Occipital lobe (tissue), 2 donors: Measurements from ENCODE around the gene MEGF11. TPM values are rescaled to one million over a fixed set of nuclear protein-coding genes. Genes with fewer than 3 reads are reported as not detected.

ENCODE experiments used
- DNase-seq: peaks from one replicate; lab custom pipeline; 2025; lab: John Stamatoyannopoulos, UW
- total RNA-seq: library from RNA; depleted of rRNA; stranded (reverse); fragments of >200 nt; gene quantifications from one replicate; pipeline ENCODE4 v1.2.3, GENCODE V29; 2014

The MEGF11 gene
- total RNA-seq, 1 donor from 2014 or later: 0.78 TPM

- DNase-seq: no peak
Measured at GRCh38 chr15:66068801-66069200, 184.7 kb downstream of the MEGF11 start.

- no peak for DNase-seq
Measured at GRCh38 chr15:66067687-66068086, 185.9 kb downstream of the MEGF11 start.

GRCh38 chr15:66066481-66066880 lies 187.1 kb downstream of the MEGF11 start:
- no peak for DNase-seq

GRCh38 chr15:66066005-66066404 lies 187.5 kb downstream of the MEGF11 start:
- no peak for DNase-seq

GRCh38 chr15:66065325-66065724 lies 188.2 kb downstream of the MEGF11 start:
- no peak for DNase-seq

- no peak for DNase-seq
Measured at GRCh38 chr15:66063147-66063546, 190.4 kb downstream of the MEGF11 start.

GRCh38 chr15:66057089-66057488 lies 196.5 kb downstream of the MEGF11 start:
- no peak for DNase-seq

GRCh38 chr15:66053991-66054390 lies 199.6 kb downstream of the MEGF11 start:
- DNase-seq: no peak

GRCh38 chr15:66051833-66052232 lies 201.7 kb downstream of the MEGF11 start:
- DNase-seq: no peak

GRCh38 chr15:66050264-66050663 lies 203.3 kb downstream of the MEGF11 start:
- DNase-seq: no peak

- DNase-seq: no peak
Measured at GRCh38 chr15:66049353-66049752, 204.2 kb downstream of the MEGF11 start.

- DNase-seq: no peak
Measured at GRCh38 chr15:66047321-66048024, 206.1 kb downstream of the MEGF11 start.

- no peak for DNase-seq
Measured at GRCh38 chr15:66046751-66047150, 206.8 kb downstream of the MEGF11 start.

- DNase-seq: no peak
Measured at GRCh38 chr15:66046326-66046725, 207.2 kb downstream of the MEGF11 start.

GRCh38 chr15:66045542-66045941 lies 208.0 kb downstream of the MEGF11 start:
- DNase-seq: no peak

- DNase-seq: no peak
Measured at GRCh38 chr15:66044837-66045236, 208.7 kb downstream of the MEGF11 start.

- DNase-seq: no peak
Measured at GRCh38 chr15:66043264-66043663, 210.3 kb downstream of the MEGF11 start.

GRCh38 chr15:66042624-66043023 lies 210.9 kb downstream of the MEGF11 start:
- DNase-seq: no peak

GRCh38 chr15:66041276-66041675 lies 212.3 kb downstream of the MEGF11 start:
- no peak for DNase-seq

- no peak for DNase-seq
Measured at GRCh38 chr15:66040211-66040892, 213.2 kb downstream of the MEGF11 start.

GRCh38 chr15:66039117-66039871 lies 214.3 kb downstream of the MEGF11 start:
- no peak for DNase-seq

GRCh38 chr15:66038387-66039116 lies 215.0 kb downstream of the MEGF11 start:
- DNase-seq: no peak
